Measurements from ENCODE around the gene SLC6A6.

Gene SLC6A6

DNA sequence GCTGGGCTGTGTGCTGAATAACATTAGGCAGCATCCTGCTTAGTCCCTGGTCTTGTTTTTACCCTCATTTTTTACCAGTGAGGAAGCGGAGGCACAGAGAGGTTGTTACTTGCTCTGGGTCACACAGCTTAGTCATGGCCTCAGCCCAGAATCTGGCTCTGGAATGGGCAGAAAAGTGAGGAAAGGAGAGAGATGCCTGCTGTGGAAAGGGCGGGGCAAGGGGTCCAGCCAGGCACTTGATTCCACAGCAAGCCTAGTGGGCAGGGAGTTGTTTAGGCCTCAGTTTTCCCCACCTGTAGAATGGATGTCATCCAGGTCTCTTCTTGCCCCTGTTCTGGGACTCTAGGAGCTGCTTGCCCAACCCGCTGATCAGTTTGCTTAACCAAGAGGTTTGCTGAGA lies 35.9 kb downstream of the SLC6A6 start:
- H3K9me3 ChIP-seq (ENCODE audit: control insufficient read depth in 2 of 2, low read length in 2 of 2), result no peaks in the 10 kb centered on the region
- no peaks in the 10 kb centered on the region for H3K36me3 ChIP-seq (ENCODE audit: control insufficient read depth in 2 of 2, insufficient read depth in 2 of 2, low read length in 2 of 2)
- peaks cover 44% of the 10 kb centered on the region for H3K4me1 ChIP-seq (ENCODE audit: control insufficient read depth, insufficient read depth, low read length)
- no peak overlapping the region for H3K4me3 ChIP-seq (ENCODE audit: low read length in 2 of 2)
- H3K9ac ChIP-seq (ENCODE audit: low read length in 2 of 2), result no peak overlapping the region
- H3K27ac ChIP-seq (ENCODE audit: low read length), result no peak overlapping the region
- no peaks in the 10 kb centered on the region for H3K27me3 ChIP-seq (ENCODE audit: control insufficient read depth in 1 of 2, insufficient read depth in 2 of 2, low read length in 2 of 2)

DNA sequence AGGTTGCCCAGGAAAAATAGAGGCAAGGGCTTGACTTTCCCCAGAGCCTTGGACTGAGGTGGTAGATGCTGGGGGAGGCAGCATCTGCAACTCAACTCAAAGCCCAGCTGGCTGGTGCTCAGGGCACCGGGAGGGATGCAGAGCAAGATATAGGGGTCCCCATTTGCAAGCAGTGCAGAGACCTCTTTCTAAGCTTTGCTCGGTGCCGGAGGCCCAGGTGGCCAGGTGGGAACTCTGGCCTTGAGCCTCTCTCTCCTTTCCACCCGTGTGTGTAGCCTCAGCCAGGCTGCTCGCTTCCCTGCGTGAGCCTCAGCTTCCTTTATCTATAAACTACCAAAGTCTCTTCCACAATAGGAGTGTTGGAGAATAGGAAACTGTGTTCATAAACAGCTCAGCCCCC lies 36.5 kb downstream of the SLC6A6 start:
- H3K4me1 ChIP-seq (ENCODE audit: control insufficient read depth, insufficient read depth, low read length), result peaks cover 43% of the 10 kb centered on the region
- H3K4me3 ChIP-seq (ENCODE audit: low read length in 2 of 2), result no peak overlapping the region
- H3K27ac ChIP-seq (ENCODE audit: low read length), result no peak overlapping the region
- peaks cover 0 to 2% of the 10 kb centered on the region in 2 donors for H3K36me3 ChIP-seq (ENCODE audit: control insufficient read depth in 2 of 2, insufficient read depth in 2 of 2, low read length in 2 of 2)
- H3K27me3 ChIP-seq (ENCODE audit: control insufficient read depth in 1 of 2, insufficient read depth in 2 of 2, low read length in 2 of 2), result no peaks in the 10 kb centered on the region
- no peaks in the 10 kb centered on the region for H3K9me3 ChIP-seq (ENCODE audit: control insufficient read depth in 2 of 2, low read length in 2 of 2)
- H3K9ac ChIP-seq (ENCODE audit: low read length in 2 of 2), result no peak overlapping the region

GRCh38 chr3:14439501-14440167 lies 37.2 kb downstream of the SLC6A6 start:
- peaks cover 36% of the 10 kb centered on the region for H3K4me1 ChIP-seq (ENCODE audit: control insufficient read depth, insufficient read depth, low read length)
- no peaks in the 10 kb centered on the region for H3K9me3 ChIP-seq (ENCODE audit: control insufficient read depth in 2 of 2, low read length in 2 of 2)
- H3K27ac ChIP-seq (ENCODE audit: low read length), result no peak overlapping the region
- H3K27me3 ChIP-seq (ENCODE audit: control insufficient read depth in 1 of 2, insufficient read depth in 2 of 2, low read length in 2 of 2), result no peaks in the 10 kb centered on the region
- H3K9ac ChIP-seq (ENCODE audit: low read length in 2 of 2), result no peak overlapping the region
- H3K4me3 ChIP-seq (ENCODE audit: low read length in 2 of 2), result no peak overlapping the region
- H3K36me3 ChIP-seq (ENCODE audit: control insufficient read depth in 2 of 2, insufficient read depth in 2 of 2, low read length in 2 of 2), result peaks cover 0 to 2% of the 10 kb centered on the region in 2 donors

GRCh38 chr3:14440168-14440518 lies 37.7 kb downstream of the SLC6A6 start:
- no peak overlapping the region for H3K9ac ChIP-seq (ENCODE audit: low read length in 2 of 2)
- no peaks in the 10 kb centered on the region for H3K27me3 ChIP-seq (ENCODE audit: control insufficient read depth in 1 of 2, insufficient read depth in 2 of 2, low read length in 2 of 2)
- no peak overlapping the region for H3K4me3 ChIP-seq (ENCODE audit: low read length in 2 of 2)
- H3K9me3 ChIP-seq (ENCODE audit: control insufficient read depth in 2 of 2, low read length in 2 of 2), result no peaks in the 10 kb centered on the region
- peaks cover 31% of the 10 kb centered on the region for H3K4me1 ChIP-seq (ENCODE audit: control insufficient read depth, insufficient read depth, low read length)
- H3K36me3 ChIP-seq (ENCODE audit: control insufficient read depth in 2 of 2, insufficient read depth in 2 of 2, low read length in 2 of 2), result peaks cover 0 to 2% of the 10 kb centered on the region in 2 donors
- H3K27ac ChIP-seq (ENCODE audit: low read length), result no peak overlapping the region

DNA sequence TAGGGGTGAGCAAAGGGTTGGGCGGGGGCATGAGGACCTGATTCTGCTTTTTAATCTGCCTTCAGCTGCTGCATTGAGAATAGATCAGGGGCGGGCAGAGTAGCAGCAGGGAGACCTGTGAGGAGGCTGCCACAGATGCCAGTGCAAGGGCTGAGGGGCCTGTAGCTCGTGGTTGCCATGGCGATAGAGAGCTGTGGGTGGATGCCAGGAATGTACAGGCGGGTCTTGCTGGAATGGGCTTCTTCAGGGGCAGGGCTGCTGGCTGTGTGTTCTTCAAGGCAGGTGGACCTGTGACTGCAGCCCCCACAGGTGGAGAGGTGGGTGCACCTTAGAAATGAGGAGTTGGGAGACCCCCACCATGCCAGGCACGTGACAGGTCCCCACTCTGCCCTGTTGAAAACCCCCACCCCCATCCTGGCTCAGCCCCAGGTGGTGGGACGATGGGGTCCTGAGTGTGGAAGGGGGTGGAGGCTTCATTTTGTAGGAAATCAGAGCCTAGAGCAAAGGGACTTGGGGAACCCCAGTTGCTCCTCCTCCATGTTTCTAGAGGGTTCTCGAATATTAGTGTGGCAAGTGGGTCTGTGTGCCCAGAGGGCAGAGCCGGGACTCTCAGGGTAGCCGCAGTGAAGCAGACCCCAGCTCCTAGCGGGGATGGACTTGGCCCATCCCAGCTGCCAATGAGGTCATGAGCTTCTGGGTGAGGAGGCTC lies 38.3 kb downstream of the SLC6A6 start:
- Histone ChIP-seq H3K4me1 (ENCODE audit: control insufficient read depth, insufficient read depth, low read length) (peaks cover 31% of the 10 kb centered on the region), H3K36me3 (ENCODE audit: control insufficient read depth in 2 of 2, insufficient read depth in 2 of 2, low read length in 2 of 2) (peaks cover 0 to 6% of the 10 kb centered on the region in 2 donors), H3K27ac (ENCODE audit: low read length) (no peak overlapping the region), H3K9me3 (ENCODE audit: control insufficient read depth in 2 of 2, low read length in 2 of 2) (no peaks in the 10 kb centered on the region), H3K27me3 (ENCODE audit: control insufficient read depth in 1 of 2, insufficient read depth in 2 of 2, low read length in 2 of 2) (no peaks in the 10 kb centered on the region), H3K9ac (ENCODE audit: low read length in 2 of 2) (no peak overlapping the region), H3K4me3 (ENCODE audit: low read length in 2 of 2) (no peak overlapping the region)

DNA sequence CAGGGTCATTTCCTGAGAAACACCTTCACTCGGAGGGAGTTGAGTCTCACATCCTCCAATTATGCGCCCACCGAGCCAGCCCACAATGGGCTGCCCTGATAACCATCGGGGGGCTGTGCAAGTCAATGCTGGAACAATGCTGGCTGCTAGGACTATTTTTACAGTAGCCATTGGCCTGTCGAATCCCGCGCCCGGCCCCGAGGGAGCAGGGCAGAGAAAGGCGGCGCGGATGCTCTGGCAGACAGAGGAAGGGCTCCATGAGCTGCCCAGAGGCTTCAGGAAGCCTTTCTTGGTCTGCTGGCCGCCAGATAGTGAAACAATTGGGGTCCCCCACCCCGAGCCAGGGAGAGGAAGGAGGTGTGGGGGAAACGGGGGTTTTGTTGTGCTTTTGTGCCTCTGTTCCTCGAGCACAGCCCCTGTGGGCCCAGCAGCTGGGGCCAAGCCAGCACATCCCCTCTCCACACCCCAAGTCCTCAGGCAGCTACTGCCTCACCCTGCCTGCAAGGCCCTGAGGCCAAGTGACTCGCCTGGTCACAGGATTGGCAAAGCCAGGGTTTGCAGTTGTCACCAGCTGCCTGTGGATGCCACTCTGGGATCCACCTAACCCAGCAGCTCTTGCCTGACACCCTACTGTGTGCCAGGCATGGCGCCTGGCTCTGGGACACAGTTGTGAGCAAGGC lies 39.0 kb downstream of the SLC6A6 start:
- no peaks in the 10 kb centered on the region for H3K9me3 ChIP-seq (ENCODE audit: control insufficient read depth in 2 of 2, low read length in 2 of 2)
- no peak overlapping the region for H3K4me3 ChIP-seq (ENCODE audit: low read length in 2 of 2)
- H3K27ac ChIP-seq (ENCODE audit: low read length), result no peak overlapping the region
- H3K36me3 ChIP-seq (ENCODE audit: control insufficient read depth in 2 of 2, insufficient read depth in 2 of 2, low read length in 2 of 2), result peaks cover 5 to 13% of the 10 kb centered on the region in 2 donors
- H3K9ac ChIP-seq (ENCODE audit: low read length in 2 of 2), result no peak overlapping the region
- H3K4me1 ChIP-seq (ENCODE audit: control insufficient read depth, insufficient read depth, low read length), result peaks cover 29% of the 10 kb centered on the region
- no peaks in the 10 kb centered on the region for H3K27me3 ChIP-seq (ENCODE audit: control insufficient read depth in 1 of 2, insufficient read depth in 2 of 2, low read length in 2 of 2)

GRCh38 chr3:14441920-14442300 lies 39.5 kb downstream of the SLC6A6 start:
- H3K27ac ChIP-seq (ENCODE audit: low read length), result no peak overlapping the region
- no peaks in the 10 kb centered on the region for H3K27me3 ChIP-seq (ENCODE audit: control insufficient read depth in 1 of 2, insufficient read depth in 2 of 2, low read length in 2 of 2)
- H3K4me3 ChIP-seq (ENCODE audit: low read length in 2 of 2), result no peak overlapping the region
- peaks cover 25% of the 10 kb centered on the region for H3K4me1 ChIP-seq (ENCODE audit: control insufficient read depth, insufficient read depth, low read length)
- H3K9ac ChIP-seq (ENCODE audit: low read length in 2 of 2), result no peak overlapping the region
- no peaks in the 10 kb centered on the region for H3K9me3 ChIP-seq (ENCODE audit: control insufficient read depth in 2 of 2, low read length in 2 of 2)
- peaks cover 5 to 13% of the 10 kb centered on the region in 2 donors for H3K36me3 ChIP-seq (ENCODE audit: control insufficient read depth in 2 of 2, insufficient read depth in 2 of 2, low read length in 2 of 2)

- H3K9ac ChIP-seq (ENCODE audit: low read length in 2 of 2), result no peak overlapping the region
- H3K9me3 ChIP-seq (ENCODE audit: control insufficient read depth in 2 of 2, low read length in 2 of 2), result no peaks in the 10 kb centered on the region
- H3K27me3 ChIP-seq (ENCODE audit: control insufficient read depth in 1 of 2, insufficient read depth in 2 of 2, low read length in 2 of 2), result no peaks in the 10 kb centered on the region
- H3K4me3 ChIP-seq (ENCODE audit: low read length in 2 of 2), result no peak overlapping the region
- H3K27ac ChIP-seq (ENCODE audit: low read length), result no peak overlapping the region
- H3K36me3 ChIP-seq (ENCODE audit: control insufficient read depth in 2 of 2, insufficient read depth in 2 of 2, low read length in 2 of 2), result peaks cover 5 to 22% of the 10 kb centered on the region in 2 donors
- H3K4me1 ChIP-seq (ENCODE audit: control insufficient read depth, insufficient read depth, low read length), result peaks cover 17% of the 10 kb centered on the region
These were observed 42.0 kb downstream of the SLC6A6 start for GRCh38 chr3:14444380-14444779.

DNA sequence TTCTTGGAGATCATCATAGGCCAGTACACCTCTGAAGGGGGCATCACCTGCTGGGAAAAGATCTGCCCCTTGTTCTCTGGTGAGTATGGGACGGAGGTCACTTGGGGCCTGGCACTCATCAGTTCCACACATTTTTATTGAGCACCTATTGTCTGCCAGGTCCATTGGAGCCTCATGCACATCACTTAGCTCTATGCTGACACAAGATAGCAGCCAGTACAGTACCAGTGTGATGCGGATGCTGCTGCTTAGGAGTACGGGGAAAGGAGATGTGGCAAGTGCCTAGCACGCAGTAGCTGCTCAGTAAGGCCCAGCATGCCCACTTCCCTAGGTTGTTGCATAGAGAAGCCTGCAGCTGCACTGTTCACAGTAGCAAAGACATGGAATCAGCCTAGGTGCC lies 43.4 kb downstream of the SLC6A6 start:
- Histone ChIP-seq H3K9ac (ENCODE audit: low read length in 2 of 2) (no peak overlapping the region), H3K4me3 (ENCODE audit: low read length in 2 of 2) (no peak overlapping the region), H3K27me3 (ENCODE audit: control insufficient read depth in 1 of 2, insufficient read depth in 2 of 2, low read length in 2 of 2) (no peaks in the 10 kb centered on the region), H3K36me3 (ENCODE audit: control insufficient read depth in 2 of 2, insufficient read depth in 2 of 2, low read length in 2 of 2) (peaks cover 5 to 22% of the 10 kb centered on the region in 2 donors), H3K27ac (ENCODE audit: low read length) (no peak overlapping the region), H3K9me3 (ENCODE audit: control insufficient read depth in 2 of 2, low read length in 2 of 2) (no peaks in the 10 kb centered on the region), H3K4me1 (ENCODE audit: control insufficient read depth, insufficient read depth, low read length) (peaks cover 4% of the 10 kb centered on the region)

GRCh38 chr3:14446988-14447570 lies 44.7 kb downstream of the SLC6A6 start:
- Histone ChIP-seq H3K4me1 (ENCODE audit: control insufficient read depth, insufficient read depth, low read length) (peaks cover 9% of the 10 kb centered on the region), H3K27me3 (ENCODE audit: control insufficient read depth in 1 of 2, insufficient read depth in 2 of 2, low read length in 2 of 2) (no peaks in the 10 kb centered on the region), H3K36me3 (ENCODE audit: control insufficient read depth in 2 of 2, insufficient read depth in 2 of 2, low read length in 2 of 2) (peaks cover 5 to 22% of the 10 kb centered on the region in 2 donors), H3K9ac (ENCODE audit: low read length in 2 of 2) (no peak overlapping the region), H3K4me3 (ENCODE audit: low read length in 2 of 2) (no peak overlapping the region), H3K9me3 (ENCODE audit: control insufficient read depth in 2 of 2, low read length in 2 of 2) (no peaks in the 10 kb centered on the region), H3K27ac (ENCODE audit: low read length) (no peak overlapping the region)

Data from stomach smooth muscle (tissue), 2 donors.